HG03558 (cell line): ENCODE results near the gene LILRB3.
"Not testable (repeated sequence)": the region's sequence is repeated elsewhere in the genome, so short reads cannot be mapped to it uniquely, and the experiment has no call there.

Experiments
- ATAC-seq: cut with Tn5 transposase; IDR thresholded peaks from one replicate; pipeline ENCODE4 v1.9.1; 2021; ENCODE audit warnings: moderate number of reproducible peaks; ENCODE audit not compliant: unreplicated experiment; ENCODE audit errors: extremely low read depth

The LILRB3 gene

GRCh38 chr19:54171736-54172431 is 50.9 kb downstream of the LILRB3 start:
- not testable (repeated sequence) for ATAC-seq

- ATAC-seq = no peak
Observed at GRCh38 chr19:54169149-54169740, 53.6 kb downstream of the LILRB3 start.

GRCh38 chr19:54168174-54168917 is 54.5 kb downstream of the LILRB3 start:
- ATAC-seq = no peak
